ENCODE data around the gene XXYLT1.

GRCh38 chr3:195212749-195213375 is 58.1 kb downstream of the XXYLT1 start:
- TF ChIP-seq CTCF (IDR thresholded peaks at IDR 0.05) (no peak), POLR2A (IDR thresholded peaks at IDR 0.05) (no peak)

Measured in tibial nerve (tissue), 3 donors.